Vagina (tissue), 2 donors: ENCODE data around the gene JAG1.

Experiments
- POLR2A ChIP-seq, 2 donors: fragments of 450-650 bp; IDR thresholded peaks; one replicate each; pipeline ENCODE4 v1.6.1; 2017; ENCODE audit warnings: antibody characterized with exemption in 2 of 2, mild to moderate bottlenecking in 2 of 2, moderate library complexity in 2 of 2
- POLR2AphosphoS5 ChIP-seq, 2 donors: sonication (generic); formaldehyde crosslinking; IDR thresholded peaks; one replicate each; pipeline ENCODE4 v1.9.0; 2017; ENCODE audit warnings: antibody characterized with exemption in 2 of 2, mild to moderate bottlenecking in 2 of 2, low read depth in 1 of 2; ENCODE audit not compliant: insufficient read depth in 1 of 2
- TF ChIP-seq, protein P1 (sequence below), 3 experiments: fragments of 450-650 bp in 2 of 3; fragments of 200-600 bp in 1 of 3; sonication (generic) in 1 of 3; IDR thresholded peaks; one replicate each; pipeline ENCODE4 v1.5.1; 2017 to 2019; ENCODE audit warnings: antibody characterized with exemption in 3 of 3, mild to moderate bottlenecking in 2 of 3, moderate library complexity in 2 of 3

DNA sequence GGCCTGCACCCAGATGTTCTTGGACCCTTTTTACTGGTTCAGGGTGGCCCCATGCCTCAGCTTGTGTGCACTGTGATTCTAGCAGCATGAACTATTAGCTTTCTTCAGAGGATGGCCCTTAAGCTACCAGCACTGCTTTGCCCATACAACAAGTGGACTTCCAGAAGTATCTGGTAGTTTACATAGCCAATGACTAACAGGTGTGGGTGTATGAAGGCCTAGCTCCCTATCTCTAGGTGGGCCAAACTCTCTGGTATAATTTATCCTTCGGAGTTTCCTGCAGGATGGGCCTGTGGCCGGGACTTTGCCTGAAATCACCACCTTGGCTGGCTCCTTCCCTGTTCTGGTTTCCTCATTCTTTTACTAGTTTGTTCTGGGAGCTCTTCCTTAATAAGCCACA is 26.1 kb upstream of the JAG1 start:
- TF ChIP-seq, protein P1, sequence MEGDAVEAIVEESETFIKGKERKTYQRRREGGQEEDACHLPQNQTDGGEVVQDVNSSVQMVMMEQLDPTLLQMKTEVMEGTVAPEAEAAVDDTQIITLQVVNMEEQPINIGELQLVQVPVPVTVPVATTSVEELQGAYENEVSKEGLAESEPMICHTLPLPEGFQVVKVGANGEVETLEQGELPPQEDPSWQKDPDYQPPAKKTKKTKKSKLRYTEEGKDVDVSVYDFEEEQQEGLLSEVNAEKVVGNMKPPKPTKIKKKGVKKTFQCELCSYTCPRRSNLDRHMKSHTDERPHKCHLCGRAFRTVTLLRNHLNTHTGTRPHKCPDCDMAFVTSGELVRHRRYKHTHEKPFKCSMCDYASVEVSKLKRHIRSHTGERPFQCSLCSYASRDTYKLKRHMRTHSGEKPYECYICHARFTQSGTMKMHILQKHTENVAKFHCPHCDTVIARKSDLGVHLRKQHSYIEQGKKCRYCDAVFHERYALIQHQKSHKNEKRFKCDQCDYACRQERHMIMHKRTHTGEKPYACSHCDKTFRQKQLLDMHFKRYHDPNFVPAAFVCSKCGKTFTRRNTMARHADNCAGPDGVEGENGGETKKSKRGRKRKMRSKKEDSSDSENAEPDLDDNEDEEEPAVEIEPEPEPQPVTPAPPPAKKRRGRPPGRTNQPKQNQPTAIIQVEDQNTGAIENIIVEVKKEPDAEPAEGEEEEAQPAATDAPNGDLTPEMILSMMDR (IDR thresholded peaks at IDR 0.05), result no peak
- TF ChIP-seq POLR2A (IDR thresholded peaks at IDR 0.05) (no peak), POLR2AphosphoS5 (IDR thresholded peaks at IDR 0.05; ENCODE audit: insufficient read depth in 1 of 2, low read depth in 1 of 2) (no peak)
